Neural cell (in vitro differentiated cells): ENCODE data around the gene NSMF. TPM values are rescaled to one million over a fixed set of nuclear protein-coding genes. Genes with fewer than 3 reads are reported as not detected.

ENCODE experiments used
- H2AFZ ChIP-seq: fragments of 200-600, 300-800 bp; sonication (generic), shearing (Covaris generic); 2 replicates; pipeline ENCODE4 v1.6.0; 2014; ENCODE audit warnings: low read depth, mild to moderate bottlenecking, antibody characterized with exemption, low read length, moderate library complexity
- H3F3A ChIP-seq: fragments of 200-600 bp; shearing (Covaris generic); 2 replicates; pipeline ENCODE4 v1.6.1; 2016; ENCODE audit warnings: mild to moderate bottlenecking, moderate library complexity, mixed read lengths, antibody characterized with exemption, low read length; ENCODE audit not compliant: insufficient read depth, poor library complexity, severe bottlenecking
- H3K27ac ChIP-seq: fragments of 200-600, 300-800 bp; sonication (generic), shearing (Covaris generic); 2 replicates; pipeline ENCODE4 v1.5.1; 2014; ENCODE audit warnings: mild to moderate bottlenecking, low read length, moderate library complexity
- H3K27me3 ChIP-seq: fragments of 300-800, 200-600 bp; sonication (generic), shearing (Covaris generic); 2 replicates; pipeline ENCODE4 v1.6.0; 2014; ENCODE audit warnings: mild to moderate bottlenecking, low read depth, low read length, moderate library complexity; ENCODE audit not compliant: insufficient read depth
- H3K36me3 ChIP-seq: fragments of 300-800, 200-600 bp; sonication (generic), shearing (Covaris generic); 2 replicates; pipeline ENCODE4 v1.5.1; 2014; ENCODE audit warnings: mild to moderate bottlenecking, antibody characterized with exemption, low read length, moderate library complexity; ENCODE audit not compliant: insufficient read depth
- H3K4me2 ChIP-seq: fragments of 300-800, 200-600 bp; sonication (generic), shearing (Covaris generic); 2 replicates; pipeline ENCODE4 v1.6.0; 2014; ENCODE audit warnings: mild to moderate bottlenecking, low read length
- H3K4me3 ChIP-seq: fragments of 300-800, 200-600 bp; sonication (generic), shearing (Covaris generic); 2 replicates; pipeline ENCODE4 v1.5.1; 2014; ENCODE audit warnings: mild to moderate bottlenecking, low read length, moderate library complexity
- H3K79me2 ChIP-seq: fragments of 200-600 bp; shearing (Covaris generic); replicated peaks from 2 replicates; pipeline ENCODE4 v1.6.0; 2014; ENCODE audit warnings: mild to moderate bottlenecking, low read length, moderate library complexity; ENCODE audit not compliant: insufficient read depth
- H3K9ac ChIP-seq: fragments of 300-800, 200-600 bp; sonication (generic), shearing (Covaris generic); 2 replicates; pipeline ENCODE4 v1.6.1; 2016; ENCODE audit warnings: mild to moderate bottlenecking, low read length, mixed read lengths
- H3K9me2 ChIP-seq: fragments of 200-600 bp; shearing (Covaris generic); 2 replicates; pipeline ENCODE4 v1.6.1; 2016; ENCODE audit warnings: mild to moderate bottlenecking, low read length, mixed read lengths; ENCODE audit not compliant: insufficient read depth
- H3K9me3 ChIP-seq: fragments of 200-600, 300-800 bp; sonication (generic), shearing (Covaris generic); 2 replicates; pipeline ENCODE4 v1.6.1; 2016; ENCODE audit warnings: mild to moderate bottlenecking, mixed run types, low read length, moderate library complexity, mixed read lengths
- H4K20me1 ChIP-seq: fragments of 200-600 bp; shearing (Covaris generic); 2 replicates; pipeline ENCODE4 v1.6.1; 2016; ENCODE audit warnings: mild to moderate bottlenecking, mixed run types; ENCODE audit not compliant: insufficient read depth
- EP300 ChIP-seq: fragments of 450-650 bp; conservative IDR thresholded peaks from 2 replicates; pipeline ENCODE4 v1.6.1; 2014; ENCODE audit warnings: antibody characterized with exemption, mild to moderate bottlenecking, moderate library complexity; ENCODE audit not compliant: poor library complexity, severe bottlenecking
- EZH2 ChIP-seq: fragments of 200-600, 300-800 bp; shearing (Covaris generic), sonication (generic); IDR thresholded peaks from 2 replicates; pipeline ENCODE4 v1.6.1; 2014; ENCODE audit warnings: antibody characterized with exemption, low read length, borderline replicate concordance, mild to moderate bottlenecking; ENCODE audit not compliant: insufficient read depth, poor library complexity, severe bottlenecking
- MXI1 ChIP-seq: fragments of 450-650 bp; conservative IDR thresholded peaks from 2 replicates; pipeline ENCODE4 v1.6.1; 2014; ENCODE audit warnings: antibody characterized with exemption, mild to moderate bottlenecking; ENCODE audit not compliant: poor library complexity, severe bottlenecking
- POLR2AphosphoS5 ChIP-seq: IDR thresholded peaks from 2 replicates; pipeline ENCODE4 v1.6.1; 2012
- RAD21 ChIP-seq: fragments of 450-650 bp; conservative IDR thresholded peaks from 2 replicates; pipeline ENCODE4 v1.6.1; 2014; ENCODE audit warnings: antibody characterized with exemption, mild to moderate bottlenecking, moderate library complexity
- REST ChIP-seq: IDR thresholded peaks from 2 replicates; pipeline ENCODE4 v1.6.1; 2012; ENCODE audit warnings: borderline replicate concordance
- SMC3 ChIP-seq: fragments of 450-650 bp; conservative IDR thresholded peaks from 2 replicates; pipeline ENCODE4 v1.6.1; 2014; ENCODE audit warnings: antibody characterized with exemption, mild to moderate bottlenecking, moderate library complexity; ENCODE audit not compliant: poor library complexity
- TAF1 ChIP-seq: IDR thresholded peaks from 2 replicates; pipeline ENCODE4 v1.6.1; 2012; ENCODE audit warnings: low read depth
- polyA plus RNA-seq: library from polyadenylated mRNA; depleted of rRNA; stranded (reverse); fragments of >200 nt; gene quantifications from 2 replicates; pipeline ENCODE4 v1.2.3, GENCODE V29; 2014
- TF ChIP-seq, protein P1 (sequence below): fragments of 450-650 bp; IDR thresholded peaks from 2 replicates; pipeline ENCODE4 v1.5.1; 2014; ENCODE audit warnings: antibody characterized with exemption, mild to moderate bottlenecking, moderate library complexity; ENCODE audit not compliant: poor library complexity, severe bottlenecking

NSMF gene
- polyA plus RNA-seq, 1 donor from 2014 or later = 51.2 TPM

GRCh38 chr9:137486141-137486490 lies 27.0 kb upstream of the NSMF start:
- Histone ChIP-seq H3F3A (no peaks in the 10 kb centered on the region), H3K27ac (no peak overlapping the region), H3K9me2 (no peaks in the 10 kb centered on the region), H3K9ac (no peak overlapping the region), H3K79me2 (no peaks in the 10 kb centered on the region), H3K4me2 (no peak overlapping the region), H3K4me3 (no peak overlapping the region), H4K20me1 (no peaks in the 10 kb centered on the region), H3K27me3 (no peaks in the 10 kb centered on the region), H3K36me3 (no peaks in the 10 kb centered on the region), H3K9me3 (no peaks in the 10 kb centered on the region), H2AFZ (no peak overlapping the region)
- TF ChIP-seq EZH2 (no peak), RAD21 (no peak), MXI1 (no peak), TAF1 (no peak), EP300 (no peak), POLR2AphosphoS5 (no peak), REST (no peak), SMC3 (no peak)
- TF ChIP-seq, protein P1, sequence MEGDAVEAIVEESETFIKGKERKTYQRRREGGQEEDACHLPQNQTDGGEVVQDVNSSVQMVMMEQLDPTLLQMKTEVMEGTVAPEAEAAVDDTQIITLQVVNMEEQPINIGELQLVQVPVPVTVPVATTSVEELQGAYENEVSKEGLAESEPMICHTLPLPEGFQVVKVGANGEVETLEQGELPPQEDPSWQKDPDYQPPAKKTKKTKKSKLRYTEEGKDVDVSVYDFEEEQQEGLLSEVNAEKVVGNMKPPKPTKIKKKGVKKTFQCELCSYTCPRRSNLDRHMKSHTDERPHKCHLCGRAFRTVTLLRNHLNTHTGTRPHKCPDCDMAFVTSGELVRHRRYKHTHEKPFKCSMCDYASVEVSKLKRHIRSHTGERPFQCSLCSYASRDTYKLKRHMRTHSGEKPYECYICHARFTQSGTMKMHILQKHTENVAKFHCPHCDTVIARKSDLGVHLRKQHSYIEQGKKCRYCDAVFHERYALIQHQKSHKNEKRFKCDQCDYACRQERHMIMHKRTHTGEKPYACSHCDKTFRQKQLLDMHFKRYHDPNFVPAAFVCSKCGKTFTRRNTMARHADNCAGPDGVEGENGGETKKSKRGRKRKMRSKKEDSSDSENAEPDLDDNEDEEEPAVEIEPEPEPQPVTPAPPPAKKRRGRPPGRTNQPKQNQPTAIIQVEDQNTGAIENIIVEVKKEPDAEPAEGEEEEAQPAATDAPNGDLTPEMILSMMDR = no peak

- Histone ChIP-seq H3F3A (no peaks in the 10 kb centered on the region), H3K27me3 (no peaks in the 10 kb centered on the region), H3K9ac (no peak overlapping the region), H3K79me2 (no peaks in the 10 kb centered on the region), H3K9me2 (no peaks in the 10 kb centered on the region), H2AFZ (no peak overlapping the region), H3K36me3 (no peaks in the 10 kb centered on the region), H3K9me3 (no peaks in the 10 kb centered on the region), H3K27ac (no peak overlapping the region), H3K4me2 (no peak overlapping the region), H4K20me1 (no peaks in the 10 kb centered on the region), H3K4me3 (no peak overlapping the region)
- TF ChIP-seq REST (no peak), RAD21 (no peak), EZH2 (no peak), EP300 (no peak)
- TF ChIP-seq, protein P1 = no peak
These were observed 26.4 kb upstream of the NSMF start for GRCh38 chr9:137485343-137486140.
